ENCODE measurements around the gene ARPIN. TPM values are rescaled to one million over a fixed set of nuclear protein-coding genes. Genes with fewer than 3 reads are reported as not detected.

Gene ARPIN
- total RNA-seq: 7.6 and 11.9 TPM in 2 replicates

GRCh38 chr15:89912674-89913396 is at the start of gene ARPIN:
Gene ARPIN (minus strand): TSS chr15:89912952. CDS start chr15:89912835, 117 bp downstream.

GRCh38 chr15:89893696-89894447 is 18.9 kb downstream of the ARPIN start, which contains the start of gene AP3S2:
Gene AP3S2 (minus strand): TSS chr15:89893994. CDS start chr15:89893949, 45 bp downstream.

Other genes starting within 250 kb of the ARPIN start
- gene PLIN1, start 233.6 kb downstream of the ARPIN start, total RNA-seq: 0.08 and 0.42 TPM in 2 replicates
- gene PEX11A, start 222.2 kb downstream of the ARPIN start, total RNA-seq: 4.8 and 6.2 TPM in 2 replicates
- gene WDR93, start 222.1 kb downstream of the ARPIN start, total RNA-seq: not detected in 2 replicates
- gene MESP1, start 161.7 kb downstream of the ARPIN start, total RNA-seq: 0.78 and 0.84 TPM in 2 replicates
- gene MESP2, start 136.6 kb downstream of the ARPIN start, total RNA-seq: 1.4 and 1.7 TPM in 2 replicates
- gene ANPEP, start 98.1 kb downstream of the ARPIN start, total RNA-seq: 30.9 and 64.4 TPM in 2 replicates
- gene AP3S2, start 19.0 kb downstream of the ARPIN start, total RNA-seq: 36.7 and 46.8 TPM in 2 replicates
- gene ZNF710, start 88.4 kb upstream of the ARPIN start, total RNA-seq: 11.6 and 16.6 TPM in 2 replicates
- 60.1 and 67.0 TPM in 2 replicates for gene IDH2, start 189.5 kb upstream of the ARPIN start, total RNA-seq

Measured in hair follicular keratinocyte (primary cell).